GM18517 (cell line): Measurements from ENCODE around the gene C1R.

Experiments
- ATAC-seq: cut with Tn5 transposase; IDR thresholded peaks from one replicate; pipeline ENCODE4 v1.9.1; 2021; ENCODE audit warnings: mild to moderate bottlenecking, moderate library complexity; ENCODE audit not compliant: unreplicated experiment

C1R gene

DNA sequence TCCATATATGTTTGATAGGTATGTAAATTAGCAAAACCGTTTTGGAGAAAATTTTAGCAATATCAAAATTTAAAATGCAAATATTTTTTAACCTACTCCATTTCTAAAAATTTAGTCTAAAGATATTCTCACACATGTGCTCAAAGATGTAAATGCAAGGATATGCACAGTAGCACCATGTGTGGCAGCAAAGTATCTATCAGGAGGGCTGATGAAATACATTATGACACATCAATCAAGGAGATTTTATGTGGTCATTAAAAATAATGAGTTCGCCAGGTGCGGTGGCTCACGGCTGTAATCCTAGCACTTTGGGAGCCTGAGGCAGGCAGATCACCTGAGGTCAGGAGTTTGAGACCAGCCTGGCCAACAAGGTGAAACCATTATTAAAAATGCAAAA, 8.0 kb upstream of the C1R start:
- no peak for ATAC-seq

DNA sequence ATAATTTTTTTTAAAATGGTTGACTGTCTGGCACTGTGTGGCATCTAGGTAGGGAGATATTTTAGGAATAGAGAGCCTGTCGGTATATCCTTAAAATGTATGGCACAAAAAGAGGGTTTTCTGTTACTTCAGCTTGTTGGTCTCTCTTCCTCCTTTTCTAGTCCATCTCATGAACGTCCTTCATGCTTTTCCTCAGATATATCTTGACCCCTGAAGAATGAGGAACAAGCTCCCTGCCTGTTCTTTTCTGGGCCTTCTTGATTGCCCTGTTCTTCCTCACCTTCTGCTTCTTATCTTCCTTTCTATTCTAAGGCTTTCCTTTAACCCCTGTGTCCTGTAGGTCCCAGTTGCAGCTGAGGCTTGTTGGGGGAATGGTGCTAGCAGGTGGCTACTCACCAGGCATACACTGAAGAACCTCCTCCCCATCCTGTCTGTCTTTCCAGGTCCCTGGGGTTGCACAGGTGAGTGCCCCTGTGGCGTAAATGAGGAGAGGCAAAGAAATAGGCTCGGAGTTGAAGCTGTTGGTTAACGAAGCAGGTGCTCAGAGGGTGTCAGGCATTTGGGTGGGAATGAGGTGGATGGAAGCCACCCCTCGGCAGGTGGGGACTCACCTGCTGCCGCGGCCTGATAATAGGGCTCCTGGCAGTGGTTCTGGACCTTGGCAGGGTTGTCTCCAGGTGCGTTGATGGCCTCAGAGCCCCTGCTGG, 7.2 kb upstream of the C1R start:
- ATAC-seq, result no peak

DNA sequence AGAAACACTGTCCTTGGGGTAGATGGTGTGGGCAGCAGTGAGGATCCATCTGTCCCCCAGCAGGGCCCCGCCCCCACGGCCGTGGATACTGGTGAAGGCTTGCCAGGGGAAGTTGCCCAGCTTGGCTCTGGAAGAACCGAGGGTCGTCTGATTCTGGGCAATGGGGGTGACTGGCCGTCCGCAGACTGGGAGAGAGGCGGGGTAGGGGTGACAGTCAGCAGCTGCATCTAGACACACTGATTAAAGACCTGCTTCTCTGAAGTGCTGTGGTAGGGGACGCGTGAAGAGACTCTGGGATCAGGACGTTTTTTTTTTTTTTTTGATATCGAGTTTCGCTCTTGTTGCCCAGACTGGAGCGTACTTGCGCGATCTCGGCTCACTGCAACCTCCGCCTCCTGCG, 4.7 kb upstream of the C1R start:
- ATAC-seq, result no peak

DNA sequence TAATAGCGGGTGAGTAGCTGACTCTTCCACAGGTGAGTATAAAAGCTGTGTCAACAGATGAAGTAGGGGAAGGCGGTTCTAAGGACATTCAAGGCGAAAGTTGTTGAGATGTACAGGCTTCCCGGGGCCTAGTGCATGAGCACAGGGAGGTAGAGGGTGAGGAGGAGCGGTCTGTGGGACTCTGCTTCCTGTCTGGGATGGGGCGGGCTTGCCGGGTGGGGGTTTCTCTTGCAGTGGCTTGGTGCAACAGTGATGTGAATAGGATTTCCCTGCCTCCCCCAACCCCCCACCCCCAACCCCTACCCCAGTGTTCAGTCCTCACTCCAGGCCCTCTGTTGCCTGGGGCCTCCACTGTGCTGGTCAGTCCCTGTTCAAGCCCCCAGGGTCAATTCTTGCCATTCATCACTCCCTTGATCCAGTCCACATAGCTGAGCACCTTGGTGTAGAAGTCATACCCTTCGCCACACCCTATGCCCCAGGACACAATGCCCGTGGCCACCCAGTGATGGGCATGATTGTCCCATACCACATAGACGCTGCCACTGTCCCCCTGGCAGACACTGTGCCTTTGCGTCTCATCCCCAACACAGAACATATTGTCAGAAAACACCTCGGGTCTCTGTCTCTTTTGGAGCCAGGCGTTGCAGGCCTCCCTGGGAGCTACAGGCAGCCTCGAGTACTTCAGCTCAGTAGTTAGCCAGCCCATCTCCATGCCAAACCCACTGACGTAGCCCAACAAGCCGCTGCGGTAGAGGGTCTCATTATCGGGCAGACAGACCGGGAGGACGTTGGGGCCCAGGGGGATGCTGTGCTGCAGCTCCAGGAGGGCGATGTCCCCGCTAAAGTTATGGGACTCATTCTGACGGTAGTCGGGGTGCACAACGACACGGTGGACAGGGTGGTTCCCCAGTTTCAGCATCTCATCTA, 4.0 kb upstream of the C1R start:
- ATAC-seq, result no peak

DNA sequence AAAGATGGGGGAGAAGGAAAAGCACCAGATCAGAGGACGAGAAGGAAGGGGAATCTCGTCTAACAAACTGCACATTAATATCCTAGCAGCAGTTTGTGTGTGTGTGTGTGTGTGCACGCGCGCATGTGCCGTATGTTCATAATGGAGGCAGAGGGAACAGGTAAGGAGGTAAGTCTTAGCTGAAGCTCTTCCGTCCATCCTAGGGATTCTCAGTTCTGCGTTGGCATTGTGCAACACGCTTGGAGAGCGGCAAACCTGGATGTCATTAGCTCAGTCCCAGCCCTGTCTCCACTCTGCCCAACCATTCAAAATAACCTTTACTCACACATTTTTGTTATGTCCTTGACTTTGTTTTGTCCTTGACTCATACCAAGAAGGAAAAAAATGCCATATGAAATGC, 1.6 kb upstream of the C1R start:
- no peak for ATAC-seq

DNA sequence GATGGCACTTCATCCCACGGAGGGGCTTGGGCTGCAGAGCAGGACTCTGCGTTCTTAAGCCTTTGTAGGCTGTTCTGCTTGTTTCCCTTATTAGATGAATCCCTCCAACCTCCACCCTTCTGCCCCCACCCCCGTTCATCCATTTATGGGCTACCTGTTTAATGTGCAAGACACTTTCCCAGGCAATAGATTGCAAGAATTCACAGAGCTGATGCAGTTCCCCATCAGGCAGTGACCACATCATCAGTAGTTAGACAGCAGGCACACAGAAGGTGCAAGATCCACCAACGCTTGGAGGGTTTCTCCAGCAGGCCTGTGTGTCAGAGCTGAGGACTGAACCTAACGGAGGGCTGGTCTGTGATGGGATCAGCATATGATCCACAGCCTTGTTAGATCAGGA, 1.2 kb upstream of the C1R start:
- ATAC-seq, result no peak

DNA sequence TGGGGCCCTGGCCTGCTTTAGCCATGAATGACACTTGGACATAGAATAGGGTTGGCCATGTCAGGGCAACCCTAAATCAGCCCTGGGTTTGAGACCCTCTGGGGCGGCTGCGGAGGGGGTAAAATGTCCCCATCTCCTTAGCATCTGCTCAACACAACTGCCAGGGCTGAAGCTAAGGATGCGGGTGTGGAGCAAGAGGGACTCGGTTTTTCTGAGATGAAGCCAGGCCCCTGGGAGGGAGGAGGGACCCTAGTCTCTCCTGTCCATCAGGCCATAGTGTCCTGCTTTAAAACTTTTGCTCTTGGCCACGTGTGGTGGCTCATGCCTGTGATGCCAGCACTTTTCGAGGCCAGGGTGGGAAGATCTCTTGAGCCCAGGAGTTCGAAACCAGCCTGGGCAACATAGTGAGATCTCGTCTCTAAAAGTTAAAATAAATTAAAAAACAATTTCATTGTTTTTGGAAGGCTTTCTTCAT, 778 bp upstream of the C1R start:
- no peak for ATAC-seq

DNA sequence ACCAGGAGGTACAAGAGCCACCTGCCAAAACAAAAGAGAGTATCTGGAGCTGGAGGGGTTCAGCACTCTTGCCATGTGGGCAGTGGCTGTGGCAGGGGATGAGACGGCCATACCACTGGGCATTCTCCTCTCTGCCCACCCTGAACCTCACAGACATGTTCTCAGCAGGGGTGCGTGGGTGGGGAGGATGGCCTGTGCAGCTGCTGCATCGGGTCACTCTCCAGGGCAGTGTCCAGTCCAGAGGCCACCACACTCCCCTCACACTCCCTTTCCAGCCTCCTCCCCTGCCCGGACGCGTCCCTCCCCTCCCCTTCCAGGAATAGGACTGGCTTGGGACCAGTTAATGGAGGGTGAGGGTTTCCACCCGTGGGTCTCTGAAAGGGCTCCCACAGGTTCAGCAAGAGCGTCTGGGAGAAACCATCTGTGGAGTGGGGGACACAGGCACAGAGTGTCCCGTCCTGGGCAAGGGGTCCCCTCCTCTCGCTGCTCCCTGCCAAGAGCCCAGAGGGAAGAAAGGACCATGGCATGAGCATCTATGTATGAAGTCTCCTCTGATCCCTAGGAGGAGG, 501 bp downstream of the C1R start:
- ATAC-seq, result no peak

DNA sequence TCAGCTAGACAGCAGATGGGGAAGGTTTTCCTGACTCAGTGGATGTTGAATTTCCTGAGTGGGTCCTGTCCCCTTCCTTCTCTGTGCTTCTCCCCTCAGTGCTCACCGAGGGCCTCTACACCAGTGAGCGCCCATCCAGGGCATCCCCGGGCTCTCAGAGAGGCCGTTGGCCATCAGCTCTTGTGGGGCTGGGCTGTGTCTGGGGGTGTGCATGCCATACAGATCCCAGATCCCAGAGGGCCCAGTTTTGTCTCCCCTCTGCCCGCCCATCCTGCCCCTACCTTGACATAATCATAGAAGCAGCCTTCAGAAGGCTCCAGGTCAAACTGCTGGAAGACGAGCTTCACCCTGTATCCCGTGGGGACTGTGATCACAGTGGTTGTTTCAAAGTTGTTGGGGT, 1.1 kb downstream of the C1R start:
- no peak for ATAC-seq

DNA sequence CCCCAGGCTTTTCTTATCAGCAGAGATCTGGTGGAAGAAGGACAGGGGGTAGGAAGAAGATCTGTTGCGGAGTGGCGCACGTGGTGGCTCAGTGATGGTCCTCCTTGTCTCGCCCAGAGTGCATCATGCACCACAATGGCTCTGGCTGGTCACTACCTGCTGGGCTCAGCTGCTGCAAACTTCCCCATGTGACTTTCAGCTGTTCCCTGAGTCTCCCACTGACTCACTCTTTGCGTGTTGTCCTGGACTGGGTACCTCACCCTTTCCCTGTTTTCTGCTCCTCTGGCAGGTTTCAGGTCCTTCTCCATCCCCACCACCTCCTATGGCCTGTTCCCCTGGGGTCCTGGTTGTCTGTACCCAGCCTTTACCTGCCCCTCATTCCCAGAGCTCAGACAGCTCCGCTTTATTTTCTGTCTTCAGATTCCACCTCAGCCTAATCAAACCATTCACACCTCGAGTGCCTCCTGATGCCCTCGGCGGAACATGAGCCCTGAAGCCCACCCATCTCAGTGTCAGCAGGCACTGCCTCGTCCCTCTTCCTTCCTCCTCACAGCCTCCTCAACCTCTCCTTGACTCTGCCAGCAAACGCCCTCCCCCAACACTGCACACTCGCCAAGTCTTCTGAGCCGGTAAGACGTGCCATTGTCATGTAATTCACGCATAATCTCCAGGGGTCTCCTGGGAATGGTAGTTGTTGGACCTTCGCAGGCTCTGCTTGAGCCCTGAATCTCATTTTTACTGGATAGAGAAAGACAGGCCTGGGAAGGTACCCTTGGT, 1.8 kb downstream of the C1R start:
- no peak for ATAC-seq

DNA sequence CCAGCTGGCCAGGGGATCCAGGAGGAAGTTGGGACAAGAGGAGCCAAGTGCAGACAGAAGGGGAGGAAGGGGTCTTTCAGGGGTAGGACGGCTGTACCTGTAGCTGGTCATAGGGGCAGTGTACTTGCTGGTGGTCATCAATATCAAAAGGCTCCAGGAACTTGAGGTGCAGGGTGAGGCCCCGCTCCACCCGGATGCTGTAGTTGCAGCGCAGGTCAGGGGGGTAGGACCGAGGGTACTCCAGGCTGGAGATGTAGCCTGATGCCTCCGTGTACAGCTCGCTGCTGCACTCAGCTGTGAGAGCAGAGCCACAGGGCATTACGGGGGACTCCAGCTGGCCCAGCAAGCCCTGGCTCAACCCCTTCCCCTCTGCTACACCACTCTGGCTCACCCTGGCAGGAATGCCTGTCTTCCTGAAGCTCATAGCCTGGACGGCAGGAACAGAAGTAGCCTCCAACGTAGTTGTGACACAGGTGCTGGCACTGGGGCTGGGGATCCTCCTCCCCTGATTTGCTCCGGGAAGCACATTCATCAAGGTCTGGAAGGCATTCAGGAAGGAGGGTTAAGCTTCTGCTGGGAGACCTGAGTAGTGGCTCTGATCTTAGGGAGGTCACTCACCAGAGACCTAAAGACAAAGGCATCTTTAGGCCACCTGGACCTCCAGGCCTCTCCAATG, 2.9 kb downstream of the C1R start:
- no peak for ATAC-seq

DNA sequence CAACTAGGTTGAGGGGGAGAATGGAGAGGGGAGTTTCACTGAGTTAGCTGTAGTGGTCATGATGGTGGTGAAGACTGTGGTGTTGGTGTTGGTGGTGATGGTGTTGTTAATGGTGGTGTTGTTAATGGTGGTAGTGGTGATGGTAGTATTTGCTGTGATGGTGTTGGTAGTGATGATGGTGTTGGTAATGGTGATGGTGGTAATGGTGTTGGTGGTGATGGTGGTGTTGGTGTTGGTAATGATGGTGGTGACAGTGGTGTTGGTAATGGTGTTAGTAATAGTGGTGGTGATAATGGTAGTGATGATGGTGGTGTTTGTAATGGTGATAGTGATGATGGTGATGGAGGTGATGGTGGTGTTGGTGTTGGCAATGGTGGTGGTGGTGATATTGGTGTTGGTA, 9.1 kb downstream of the C1R start:
- no peak for ATAC-seq

DNA sequence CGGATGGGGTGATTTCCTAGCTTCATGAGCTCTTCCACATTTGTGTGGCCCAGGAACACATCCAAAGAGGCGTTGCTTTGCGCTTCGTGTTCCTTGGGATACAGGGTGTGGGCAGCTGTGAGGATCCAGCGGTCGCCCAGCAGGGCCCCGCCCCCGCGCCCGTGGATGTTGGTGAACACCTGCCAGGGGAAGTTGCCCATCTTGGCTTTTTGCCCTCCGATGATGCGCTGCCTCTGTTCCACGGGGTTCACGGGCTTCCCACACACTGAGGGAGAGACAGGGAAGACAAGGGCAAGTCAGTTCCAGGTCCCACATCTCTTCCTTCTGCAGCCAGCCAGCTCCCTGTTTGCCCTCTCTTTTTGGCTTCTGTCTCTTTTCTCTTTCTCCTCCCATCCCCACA, 11.2 kb downstream of the C1R start:
- no peak for ATAC-seq

DNA sequence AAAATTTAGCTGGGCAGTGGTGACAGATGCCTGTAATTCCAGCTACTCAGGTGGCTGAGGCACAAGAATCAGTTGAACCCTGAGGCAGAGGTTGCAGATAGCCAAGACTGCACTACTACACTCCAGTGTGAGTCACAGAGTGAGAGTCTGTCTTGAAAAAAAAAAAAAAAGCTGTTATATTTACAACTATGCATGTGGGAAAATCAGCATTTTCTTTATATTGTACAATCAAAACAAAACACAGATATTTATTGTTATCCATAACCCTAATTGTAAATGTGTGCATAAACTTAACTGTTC, 12.5 kb downstream of the C1R start:
- no peak for ATAC-seq

DNA sequence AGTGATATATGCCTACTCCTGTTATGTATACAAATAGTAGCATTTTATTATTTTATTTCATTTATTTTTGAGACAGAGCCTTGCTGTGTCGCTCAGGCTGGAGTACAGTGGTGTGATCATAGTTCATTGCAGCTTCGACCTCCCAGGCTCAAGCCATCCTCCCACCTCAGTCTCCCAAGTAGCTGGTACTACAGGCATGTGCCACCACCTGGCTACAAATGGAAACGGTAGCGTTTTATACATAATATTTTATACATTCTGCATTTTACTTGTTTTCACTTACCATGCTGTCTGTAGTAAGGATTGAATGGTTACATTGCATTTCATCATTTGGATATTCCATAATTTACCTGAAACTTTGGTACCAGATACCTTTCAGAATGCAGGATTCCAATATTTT, 14.1 kb downstream of the C1R start:
- ATAC-seq, result no peak

DNA sequence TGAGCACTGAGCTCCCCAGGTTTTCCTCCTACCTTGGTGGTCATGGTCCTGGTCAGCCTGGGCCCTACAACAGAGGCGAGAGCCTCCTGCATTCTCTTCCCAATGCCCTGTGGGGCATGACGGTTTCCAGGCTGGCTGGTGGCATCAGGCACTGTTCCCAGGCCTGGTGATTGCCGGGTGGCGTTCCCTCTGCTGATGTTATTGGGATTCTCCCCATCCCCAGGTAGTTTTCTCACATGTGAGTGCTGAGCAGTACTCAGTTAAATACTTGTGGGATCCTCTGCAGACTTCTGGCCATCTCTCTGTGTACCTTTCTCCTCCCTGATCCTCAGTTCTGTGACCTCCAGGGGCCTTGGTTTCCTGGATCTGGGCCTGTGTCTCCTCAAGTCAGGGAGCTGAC, 15.8 kb downstream of the C1R start:
- no peak for ATAC-seq

DNA sequence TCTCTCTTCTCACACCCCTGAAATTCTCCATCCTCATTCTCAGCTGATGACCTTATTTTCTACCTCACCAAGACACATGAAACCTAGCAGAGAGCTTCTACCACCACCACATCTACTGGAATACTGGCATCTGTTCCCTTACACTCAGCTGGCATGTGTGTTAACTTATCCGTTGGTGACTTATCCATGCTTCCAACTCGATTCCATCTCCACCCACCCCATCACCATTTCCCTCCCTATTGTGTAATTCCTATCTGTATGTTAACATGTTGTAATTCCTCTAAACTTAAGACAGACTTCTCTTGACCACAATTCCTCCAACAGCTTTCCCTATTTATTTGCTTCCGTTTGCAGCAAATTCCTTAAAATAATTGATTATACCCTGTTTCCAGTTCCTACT, 16.3 kb downstream of the C1R start:
- ATAC-seq, result no peak

DNA sequence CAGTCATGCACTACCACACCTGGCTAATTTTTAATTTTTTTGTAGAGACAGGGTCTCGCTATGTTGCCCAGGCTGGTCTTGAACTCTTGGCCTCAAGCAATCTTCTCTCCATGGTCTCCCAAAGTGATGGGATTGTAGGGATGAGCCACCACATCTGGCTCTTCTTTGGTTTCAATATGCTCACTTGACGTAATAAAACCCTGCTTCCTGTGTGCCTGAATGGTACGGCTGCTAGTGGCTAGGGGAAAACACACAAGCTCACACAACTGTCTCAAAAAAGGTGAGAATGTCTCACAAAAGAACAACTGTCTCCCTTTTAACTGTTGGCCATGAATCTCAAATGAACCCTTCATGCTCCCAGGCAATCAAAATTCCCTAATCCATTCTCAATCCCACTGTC, 16.7 kb downstream of the C1R start:
- ATAC-seq, result no peak

DNA sequence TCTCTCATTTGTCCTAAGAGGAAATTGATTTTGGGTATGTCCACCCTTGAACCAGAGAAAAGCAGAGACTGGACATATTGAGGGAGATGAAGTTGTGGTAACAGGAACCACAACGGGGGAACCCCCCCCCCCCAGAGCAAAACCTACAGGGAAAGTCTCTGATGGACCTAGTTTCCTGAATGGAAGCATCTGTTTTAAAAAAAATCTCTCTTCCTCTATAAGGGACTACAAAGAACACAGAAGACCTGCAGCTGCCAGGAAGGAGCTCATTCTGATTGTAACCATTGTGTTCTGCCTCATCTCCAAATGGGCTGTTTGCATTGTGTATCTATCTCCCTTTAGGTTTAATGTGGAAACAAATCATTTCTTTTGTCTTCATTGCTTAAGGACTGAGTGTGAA, 18.3 kb downstream of the C1R start:
- ATAC-seq, result no peak

DNA sequence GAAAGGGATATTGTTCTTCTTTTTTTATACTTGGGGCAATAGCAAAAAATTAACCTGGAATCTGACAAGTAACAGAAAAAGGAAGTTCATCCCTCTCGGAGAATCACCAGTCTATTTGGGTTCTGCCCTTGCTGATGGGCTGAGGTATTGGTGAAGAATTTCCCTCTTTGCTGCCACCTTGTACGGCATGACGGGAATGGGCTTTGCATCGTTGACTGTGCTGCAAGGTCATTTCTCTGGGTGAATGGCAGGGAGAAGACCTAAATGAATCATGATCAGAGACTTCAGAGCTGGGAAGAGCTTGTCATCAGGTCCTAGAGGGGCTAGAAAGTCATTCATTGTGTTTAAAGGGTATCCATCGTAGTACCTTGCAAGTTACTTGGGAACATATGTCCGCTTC, 19.7 kb downstream of the C1R start:
- ATAC-seq, result no peak

DNA sequence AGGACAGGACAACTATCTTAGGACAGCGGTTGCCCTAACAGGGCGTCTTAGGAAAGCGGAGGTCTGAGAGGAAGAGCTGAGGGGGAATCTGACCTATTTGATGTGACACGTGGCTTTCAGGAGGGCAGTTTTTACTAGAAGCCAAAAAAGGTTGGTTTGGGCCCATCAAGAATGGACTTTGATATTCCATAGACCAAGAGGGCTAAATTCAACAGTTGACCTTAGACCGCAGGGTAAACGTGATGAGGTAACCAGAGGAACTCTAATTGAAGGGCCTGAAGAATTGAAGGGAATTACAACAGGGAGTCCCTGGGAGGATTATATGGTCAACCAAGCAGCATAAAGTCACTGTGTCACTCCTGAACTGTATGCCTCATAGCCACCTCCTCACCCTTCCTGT, 20.2 kb downstream of the C1R start:
- no peak for ATAC-seq
